HG03097 (cell line): ENCODE measurements around the gene LYRM9.
"Not testable (repeated sequence)": the region's sequence is repeated elsewhere in the genome, so short reads cannot be mapped to it uniquely, and the experiment has no call there.

ENCODE experiments used
- ATAC-seq: cut with Tn5 transposase; IDR thresholded peaks from one replicate; pipeline ENCODE4 v1.9.1; 2021; ENCODE audit not compliant: unreplicated experiment, low FRiP score

LYRM9 gene

DNA sequence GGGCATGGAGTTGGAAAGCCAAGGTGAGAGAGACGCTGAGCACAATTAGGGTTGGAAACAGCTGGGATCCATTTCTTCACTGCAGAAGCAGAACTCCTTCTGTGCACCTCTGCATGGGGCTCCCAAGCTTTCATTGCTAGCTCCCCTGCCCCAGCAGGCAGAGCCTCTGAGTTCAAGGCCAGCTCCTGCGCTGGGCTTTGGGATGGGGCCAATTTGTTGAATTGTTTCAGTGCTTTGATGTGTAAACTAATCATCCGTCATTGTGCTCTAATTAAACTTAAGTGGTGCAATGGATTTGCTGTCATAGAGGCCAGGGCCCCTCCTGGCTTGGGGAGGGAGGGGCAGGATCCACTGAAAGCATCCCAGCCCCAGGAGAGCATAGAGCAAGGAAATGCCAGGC is 13.5 kb upstream of the LYRM9 start:
- no peak for ATAC-seq

DNA sequence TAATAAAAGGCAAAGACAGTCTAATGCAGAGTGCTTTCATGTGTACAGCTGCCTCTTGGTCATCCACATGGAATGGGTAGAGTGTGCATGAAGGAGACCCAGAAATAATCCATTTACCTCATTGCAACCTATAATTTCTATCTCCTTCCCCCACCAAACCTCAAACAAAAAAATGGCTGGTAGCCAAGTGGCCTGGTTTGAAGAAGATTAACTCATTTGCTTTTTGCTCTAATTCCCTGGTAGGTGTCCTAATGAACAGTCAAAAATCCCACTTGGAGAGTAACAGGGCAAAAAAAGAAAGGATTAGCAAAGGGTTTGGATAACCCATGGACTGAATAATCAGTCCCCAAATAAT is 13.0 kb upstream of the LYRM9 start:
- ATAC-seq: no peak

DNA sequence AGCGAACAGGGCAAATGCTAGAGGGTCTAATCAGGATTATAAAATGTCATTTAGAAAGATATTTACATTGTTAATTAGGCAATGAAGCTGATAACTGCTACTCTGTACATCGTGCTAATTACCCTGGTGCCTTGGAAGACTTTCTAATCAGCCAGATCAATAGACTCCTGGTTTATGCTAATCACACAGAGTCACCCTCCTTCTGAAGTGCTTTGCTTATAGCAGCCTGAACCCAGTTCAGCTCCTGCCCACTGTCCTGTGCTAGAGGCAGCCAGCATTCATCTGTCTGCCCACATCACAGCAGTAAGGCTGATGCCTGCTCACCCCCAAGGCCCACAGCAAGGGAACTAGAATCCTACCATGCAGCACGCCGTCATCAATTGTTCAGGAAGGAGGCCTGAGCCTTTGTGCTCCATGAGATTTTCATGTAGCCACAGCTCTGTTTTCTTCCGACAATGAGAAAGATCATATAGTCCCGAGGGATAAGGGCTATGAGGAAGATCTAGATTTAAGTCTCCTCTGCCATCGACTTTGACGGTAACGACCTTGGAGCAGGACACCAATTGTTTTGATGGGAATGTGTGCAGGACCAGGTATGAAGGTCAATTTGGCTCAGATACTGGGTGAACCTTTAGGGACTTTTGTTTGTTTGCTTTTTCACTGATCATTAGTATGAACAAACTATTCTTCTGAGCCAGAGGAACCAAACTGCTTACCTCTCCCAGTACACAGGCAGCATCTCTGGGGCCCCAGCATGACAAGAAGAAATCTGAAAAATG is 12.5 kb upstream of the LYRM9 start:
- ATAC-seq: no peak

DNA sequence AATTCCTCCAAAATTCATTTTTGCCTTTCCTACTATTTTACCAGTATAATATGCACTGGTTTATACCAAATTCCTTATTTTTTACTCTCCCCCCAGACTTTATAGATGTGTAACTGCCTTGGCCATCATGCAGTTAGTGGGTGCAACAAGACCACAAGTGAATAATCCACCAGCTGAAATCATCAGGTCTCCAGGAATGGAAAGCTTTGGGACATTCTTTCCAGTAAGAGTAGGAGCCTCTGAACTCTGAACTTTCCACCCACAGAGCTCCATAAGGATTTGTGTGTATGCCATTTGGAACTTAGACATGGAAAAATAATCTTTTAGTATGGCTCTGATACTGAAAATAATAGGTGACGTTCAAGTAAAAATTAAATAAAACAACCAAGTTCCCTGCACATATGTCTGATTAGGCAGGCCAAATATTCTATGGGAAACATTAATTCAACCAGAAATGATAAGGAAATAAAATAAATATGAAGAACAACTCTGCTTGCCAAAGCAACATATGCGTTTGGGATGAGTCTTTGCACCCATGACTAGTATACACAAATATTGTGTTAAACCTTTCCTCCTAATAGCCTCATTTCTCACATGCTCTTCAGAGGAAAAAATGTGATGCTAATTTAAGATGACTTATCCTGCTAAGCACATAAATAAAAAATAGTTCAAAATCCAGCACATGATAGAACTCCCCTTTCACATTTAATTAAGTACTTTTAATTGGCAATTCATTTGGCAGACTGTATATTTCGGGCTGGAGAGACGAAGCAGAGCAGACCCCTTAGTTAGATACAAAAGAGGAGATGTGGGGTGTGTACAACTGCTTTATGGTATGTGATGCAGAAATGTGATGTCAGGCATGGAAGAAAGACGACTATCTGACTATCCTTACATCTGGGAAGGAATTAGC is 11.6 kb upstream of the LYRM9 start:
- ATAC-seq: no peak

- ATAC-seq: no peak
Measured at GRCh38 chr17:27904114-27904513, 10.9 kb upstream of the LYRM9 start.

DNA sequence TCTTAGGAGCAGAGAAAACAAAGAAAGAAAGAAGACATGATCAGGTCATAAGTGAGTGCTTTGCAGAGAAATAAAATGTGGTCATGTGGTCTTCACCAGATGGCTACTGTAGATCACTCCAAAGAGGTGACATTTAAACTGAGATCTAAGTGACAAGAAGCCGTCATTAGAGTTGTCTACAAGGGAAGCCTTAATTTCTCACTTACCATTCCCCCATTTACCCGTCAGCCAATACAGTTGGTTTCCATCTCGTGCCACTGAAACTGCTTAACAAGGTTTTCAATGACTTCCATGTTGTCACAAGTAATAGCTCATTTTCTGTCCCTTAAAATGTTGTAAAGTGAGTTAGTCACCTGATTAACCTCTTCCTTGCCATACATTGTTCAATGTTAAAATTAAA is 6.4 kb upstream of the LYRM9 start:
- no peak for ATAC-seq

DNA sequence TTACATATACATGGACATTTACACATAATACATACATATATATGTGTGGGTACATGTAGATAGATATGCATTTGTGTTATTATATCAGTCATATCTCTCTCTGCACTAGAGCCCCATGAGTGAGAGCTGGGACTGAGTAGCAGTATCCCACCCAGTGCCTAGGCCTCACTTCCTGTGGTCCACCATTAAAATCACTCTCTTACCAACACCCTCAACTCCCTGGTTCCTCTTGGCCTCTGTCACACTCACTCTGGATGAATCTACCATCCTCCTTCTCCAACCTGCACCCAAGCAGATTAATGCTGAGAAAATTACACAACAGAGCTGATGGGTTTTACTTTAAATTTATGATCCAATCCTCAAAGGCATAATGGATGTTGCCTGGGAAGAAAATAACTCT is 4.9 kb upstream of the LYRM9 start:
- ATAC-seq: no peak

GRCh38 chr17:27896701-27897100 is 3.5 kb upstream of the LYRM9 start:
- no peak for ATAC-seq

- ATAC-seq: no peak
Measured at GRCh38 chr17:27895940-27896535, 2.9 kb upstream of the LYRM9 start.

DNA sequence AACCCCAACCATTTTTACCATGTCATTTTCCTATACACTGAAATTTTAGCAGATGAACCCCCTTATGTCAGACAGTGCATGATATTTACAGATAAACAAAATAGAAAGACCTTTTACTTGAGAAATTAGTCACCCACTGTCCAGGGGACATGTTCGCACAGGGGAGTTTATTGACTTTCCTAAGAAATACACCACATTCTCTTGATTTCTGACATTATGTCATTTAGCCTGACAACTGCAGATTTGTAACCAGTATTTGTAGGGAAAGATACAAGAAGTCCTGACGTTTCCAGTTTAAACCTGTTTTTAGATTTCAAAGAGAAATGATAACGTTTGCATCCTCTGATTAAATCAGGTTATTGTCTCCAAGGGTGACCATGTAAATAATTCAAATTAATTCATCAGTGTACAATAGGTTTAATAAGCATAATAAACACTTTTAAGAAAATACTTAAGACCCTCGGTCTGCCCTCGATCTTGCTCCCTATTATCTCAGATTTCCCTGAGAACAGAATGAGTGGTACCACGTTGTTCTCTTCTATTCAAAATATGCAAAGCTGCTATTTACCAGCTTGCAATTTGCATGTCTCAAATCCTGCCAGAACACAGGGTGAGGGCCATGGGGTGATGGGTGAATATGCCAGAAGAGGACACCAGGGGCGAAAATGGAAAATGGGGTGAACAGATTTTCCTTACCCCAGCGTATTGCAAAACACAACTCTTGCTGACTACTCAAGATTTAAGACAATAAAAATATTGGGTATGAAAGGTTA is 2.1 kb upstream of the LYRM9 start:
- ATAC-seq: no peak

DNA sequence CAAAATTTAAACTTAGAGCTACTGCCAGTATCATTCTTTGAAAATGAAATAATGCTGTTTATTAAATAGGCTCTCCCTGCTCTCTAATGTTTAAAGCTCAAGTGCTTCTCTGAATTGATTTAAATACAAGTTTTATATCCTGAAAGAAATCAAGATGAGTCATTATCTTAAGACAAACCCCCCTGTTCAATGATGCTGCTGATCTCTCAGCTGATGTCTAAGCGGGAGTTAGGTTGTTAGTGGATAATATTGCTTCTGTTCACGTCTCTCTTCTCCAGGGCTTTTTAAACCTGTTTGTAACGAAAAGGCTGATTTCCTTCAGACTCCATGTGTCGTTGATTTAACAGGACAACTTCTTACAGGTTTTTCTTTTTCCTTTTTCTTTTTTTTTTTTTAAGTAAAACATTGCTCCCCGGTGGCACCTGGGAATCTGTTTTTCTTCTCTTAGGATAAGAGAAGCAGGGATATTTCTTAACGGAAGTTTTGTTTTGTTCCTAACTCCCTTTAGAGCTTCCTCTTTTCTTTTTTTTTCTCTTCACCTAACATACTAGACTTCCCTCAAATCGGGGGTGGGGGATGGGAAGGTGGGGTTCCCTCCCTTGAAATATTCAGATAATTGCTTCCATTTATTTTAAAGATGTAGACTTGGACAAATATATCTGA is 807 bp upstream of the LYRM9 start:
- no peak for ATAC-seq

- ATAC-seq: no peak
Measured at GRCh38 chr17:27892542-27892865, 661 bp downstream of the LYRM9 start.

DNA sequence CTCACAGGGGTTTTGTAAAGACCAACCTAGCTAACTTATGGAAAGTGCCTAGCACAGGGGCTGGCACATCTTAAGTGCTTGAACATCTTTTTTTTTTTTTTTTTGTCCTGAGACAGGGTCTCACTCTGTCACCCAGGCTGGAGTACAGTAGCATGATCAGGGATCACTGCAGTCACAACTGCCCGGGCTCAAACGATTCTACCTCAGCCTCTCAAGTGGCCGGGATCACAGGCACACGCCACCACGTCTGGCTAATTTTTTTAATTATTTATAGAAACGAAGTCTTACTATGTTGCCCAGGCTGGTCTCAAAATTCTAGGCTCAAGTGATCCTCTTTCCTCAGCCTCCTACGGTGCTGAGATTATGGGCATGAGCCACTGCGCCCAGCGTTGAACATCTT is 1.3 kb downstream of the LYRM9 start:
- ATAC-seq: no peak

DNA sequence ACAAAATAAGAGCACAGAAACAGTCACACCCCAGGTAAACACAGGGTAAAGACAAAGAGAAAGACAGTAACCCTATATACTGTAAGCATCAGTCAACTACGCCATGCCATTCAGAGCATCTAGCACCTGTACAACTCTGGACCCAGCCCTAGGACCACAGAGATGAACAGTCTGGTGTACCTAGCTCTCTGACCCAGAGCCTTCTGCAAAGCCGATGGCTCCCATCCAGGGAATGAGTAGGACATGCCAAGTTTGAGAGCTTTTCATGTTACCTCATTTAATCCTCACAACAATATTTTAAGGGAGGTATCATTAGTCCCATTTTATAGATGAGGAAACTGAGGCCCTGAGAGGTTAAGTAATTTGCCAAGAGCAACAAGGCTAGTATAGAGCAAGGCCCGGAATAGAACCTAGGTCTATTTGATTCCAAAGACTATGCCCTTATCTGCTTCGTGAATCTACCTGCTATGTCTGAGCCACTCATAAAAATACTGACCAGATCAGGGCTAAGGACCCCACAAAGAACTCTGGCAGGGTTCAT is 3.4 kb downstream of the LYRM9 start:
- ATAC-seq: no peak

- no peak for ATAC-seq
Measured at GRCh38 chr17:27888945-27889344, 4.2 kb downstream of the LYRM9 start.

GRCh38 chr17:27888067-27888466 is 5.1 kb downstream of the LYRM9 start:
- ATAC-seq: no peak

GRCh38 chr17:27886348-27886906 is 6.7 kb downstream of the LYRM9 start:
- not testable (repeated sequence) for ATAC-seq

DNA sequence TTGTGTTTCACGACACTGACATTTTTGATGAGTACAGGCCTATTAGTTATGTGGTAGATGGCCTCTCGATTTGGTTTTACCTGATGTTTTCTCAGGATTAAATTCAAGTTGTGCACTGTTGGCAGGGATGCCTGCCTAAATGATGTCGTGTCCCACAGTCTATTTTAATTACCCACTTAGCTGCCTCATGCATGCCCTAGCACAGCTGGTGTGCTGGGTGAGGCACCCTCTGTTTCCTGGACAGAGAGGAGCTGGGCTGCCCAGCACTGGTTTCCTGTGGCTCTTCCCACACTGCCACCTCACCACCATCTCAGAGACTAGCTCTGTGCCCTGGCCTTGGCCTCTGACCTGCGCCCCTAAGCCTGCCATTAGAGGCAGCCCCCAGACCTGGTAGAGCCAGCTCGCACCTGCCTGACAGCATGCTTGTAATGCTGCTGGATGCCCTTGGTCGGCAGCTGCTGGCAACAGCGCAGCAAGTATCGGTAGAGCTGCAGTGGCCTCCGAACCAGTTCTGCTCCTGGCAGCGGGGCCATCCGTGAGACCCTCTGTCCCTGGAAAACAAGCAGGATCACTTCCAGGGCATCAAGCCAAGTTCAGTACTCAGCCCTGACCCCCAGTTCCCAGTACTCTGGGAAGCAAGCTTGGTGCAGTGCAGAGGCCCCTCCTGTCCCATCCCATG is 10.9 kb downstream of the LYRM9 start:
- ATAC-seq: no peak

DNA sequence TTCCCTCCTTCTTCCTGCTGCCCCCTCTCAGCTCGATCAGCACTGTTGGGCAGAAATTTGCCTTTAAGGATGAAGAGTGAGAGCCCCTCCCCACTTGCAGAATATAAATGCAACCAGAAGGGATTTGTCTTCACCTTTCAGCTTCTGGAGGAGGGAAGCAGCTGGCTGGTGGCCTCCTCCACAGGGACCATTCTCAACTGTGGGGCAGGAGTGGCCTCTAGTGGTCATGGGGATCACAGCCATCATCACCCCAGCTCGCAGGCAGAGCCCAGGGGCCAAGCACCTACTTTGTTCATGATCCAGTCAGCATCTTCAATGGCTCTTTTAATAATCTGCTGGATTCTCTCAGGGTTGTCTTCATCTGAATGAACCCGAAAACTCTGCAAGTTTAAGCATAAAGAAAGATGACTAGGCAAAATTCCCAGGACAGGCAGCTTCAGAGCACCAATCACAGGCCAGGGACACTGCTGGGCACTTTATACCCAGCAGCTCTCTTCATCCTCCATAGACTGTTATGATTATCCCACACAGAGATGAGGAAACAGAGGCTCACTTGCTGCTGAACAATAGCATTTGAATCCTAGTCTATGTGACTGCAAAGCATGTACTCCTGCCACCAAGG is 13.1 kb downstream of the LYRM9 start:
- ATAC-seq: no peak
